ENCODE measurements around the gene TTLL1. TPM values are rescaled to one million over a fixed set of nuclear protein-coding genes. Genes with fewer than 3 reads are reported as not detected.
A peak's percentile ranks its signal among the peaks of the same experiment; 100 is the strongest.
"Not testable (repeated sequence)": the region's sequence is repeated elsewhere in the genome, so short reads cannot be mapped to it uniquely, and the experiment has no call there.

Gene TTLL1
- total RNA-seq, 1 experiment from 2014 or later = 9.6 TPM

DNA sequence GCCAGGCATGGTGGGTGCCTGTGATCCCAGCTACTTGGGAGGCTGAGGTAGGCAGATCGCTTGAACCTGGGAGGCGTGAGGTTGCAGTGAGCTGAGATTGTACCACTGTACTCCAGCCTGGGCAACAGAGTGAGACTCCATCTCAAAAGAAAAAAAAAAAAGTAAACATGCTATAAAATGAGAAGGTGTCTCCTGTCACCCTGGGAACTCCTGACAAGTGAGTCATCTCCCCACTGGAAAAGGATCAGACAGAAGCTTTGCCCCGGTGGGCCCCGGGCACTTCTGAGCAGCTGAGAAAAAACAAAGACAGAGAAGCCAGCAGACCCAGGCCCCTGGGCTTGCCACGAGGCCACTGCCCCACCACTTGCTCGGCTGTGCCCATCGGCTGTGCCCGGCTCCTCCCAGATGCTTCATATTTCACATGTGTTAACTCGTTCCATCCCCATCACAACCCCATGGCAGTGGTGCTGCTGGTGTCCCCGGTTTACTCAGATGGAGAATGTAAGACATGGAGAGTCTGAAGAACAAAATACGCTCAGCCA lies 22.3 kb downstream of the TTLL1 start:
- peak; percentile 87 for DNase-seq (ENCODE audit: low read depth)

DNA sequence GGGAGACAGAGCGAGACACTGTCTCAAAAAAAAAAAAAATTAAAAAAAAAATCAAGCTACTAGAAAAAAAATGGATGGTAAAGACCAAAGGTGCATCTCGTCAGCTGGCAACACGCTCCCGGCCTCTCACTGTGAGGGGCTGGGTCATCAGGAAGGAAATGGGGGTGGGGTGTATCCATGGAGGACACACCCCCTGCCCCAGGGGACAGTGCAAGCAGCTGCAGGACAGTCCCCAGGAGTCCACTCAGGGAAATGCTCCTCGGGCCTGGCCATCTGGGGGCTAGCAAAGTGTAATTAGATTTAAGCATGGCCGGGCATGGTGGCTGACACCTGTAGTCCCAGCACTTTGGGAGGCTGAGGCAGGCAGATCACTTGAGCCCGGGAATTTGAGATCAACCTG lies 23.1 kb downstream of the TTLL1 start:
- DNase-seq (ENCODE audit: low read depth) = no peak

DNA sequence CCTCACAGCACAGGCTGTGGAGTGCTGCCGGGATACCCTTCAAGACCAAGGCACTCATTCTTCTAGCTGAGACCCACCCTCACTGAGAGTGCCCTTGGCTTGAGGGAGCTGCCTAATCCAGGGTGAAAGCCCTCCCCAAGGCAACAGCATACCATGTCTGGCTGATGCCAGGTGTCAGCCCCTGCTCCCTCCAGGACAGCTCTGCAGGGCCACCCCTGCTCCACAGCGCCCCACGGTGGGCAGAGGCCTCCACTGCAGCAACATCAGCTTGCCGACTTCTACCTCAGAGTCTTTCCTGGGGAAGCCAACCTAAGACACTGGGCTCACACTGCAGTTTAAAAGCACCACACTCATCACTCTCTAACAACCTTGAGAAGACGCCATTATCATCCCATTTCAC lies 29.0 kb downstream of the TTLL1 start:
- DNase-seq (ENCODE audit: low read depth) = peak; percentile 51

DNA sequence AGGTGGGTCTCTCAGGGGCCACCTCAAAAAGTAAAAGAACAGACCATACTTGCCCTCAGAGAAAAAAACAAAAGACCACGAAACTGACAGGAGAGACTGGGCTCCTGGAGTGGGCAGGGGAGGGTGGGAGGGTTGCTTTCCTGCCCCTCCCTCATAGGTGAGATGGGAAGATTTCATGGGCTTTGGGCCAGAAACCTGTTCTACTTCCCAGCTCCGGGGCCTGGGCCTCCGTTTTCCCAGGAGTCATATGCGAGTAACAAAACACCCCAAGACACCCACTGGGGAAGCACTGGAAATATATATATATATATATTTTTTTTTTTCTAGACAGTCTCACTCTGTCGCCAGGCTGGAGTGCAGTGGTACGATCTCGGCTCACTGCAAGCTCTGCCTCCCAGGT lies 31.6 kb downstream of the TTLL1 start:
- no peak for DNase-seq (ENCODE audit: low read depth)

DNA sequence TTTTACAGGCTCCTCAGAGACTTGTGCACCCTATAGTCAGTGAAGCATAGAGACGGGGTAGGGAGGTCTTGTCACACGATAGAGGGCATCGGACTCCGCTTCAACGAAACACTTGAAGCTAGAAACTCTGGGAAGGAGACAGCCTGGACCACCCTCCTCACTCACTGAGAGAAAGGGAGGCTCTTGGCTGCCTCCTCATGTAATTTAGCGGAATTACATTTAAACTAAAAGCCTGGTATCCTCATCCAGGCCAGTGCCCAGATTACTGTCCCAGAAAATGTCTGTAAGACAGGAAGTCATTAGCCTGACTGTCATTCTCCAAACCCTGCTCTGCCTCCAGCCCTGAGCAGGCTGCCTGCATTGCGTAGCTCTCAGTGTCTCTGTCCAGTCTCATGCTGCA lies 36.0 kb downstream of the TTLL1 start:
- DNase-seq (ENCODE audit: low read depth) = no peak

DNA sequence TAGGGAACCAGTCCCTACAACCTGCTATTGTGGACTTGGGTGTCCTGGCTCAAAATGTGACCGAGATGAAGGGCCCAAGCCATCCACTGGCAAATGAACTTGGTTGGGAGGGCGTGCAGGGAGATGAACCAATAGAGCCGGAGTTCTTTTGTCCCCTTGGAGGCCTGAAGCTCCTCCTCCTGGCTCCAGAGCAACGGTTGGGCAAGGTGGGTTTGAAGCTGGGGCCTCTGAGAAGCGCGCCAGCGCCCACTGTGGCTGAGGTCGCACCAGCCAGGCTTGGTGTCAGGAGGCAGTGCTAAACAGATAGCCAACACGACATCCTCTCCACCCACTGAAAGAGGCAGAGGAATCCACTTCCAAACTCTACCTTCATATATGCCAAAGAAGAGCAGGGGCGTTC lies 38.2 kb downstream of the TTLL1 start:
- DNase-seq (ENCODE audit: low read depth) = no peak

DNA sequence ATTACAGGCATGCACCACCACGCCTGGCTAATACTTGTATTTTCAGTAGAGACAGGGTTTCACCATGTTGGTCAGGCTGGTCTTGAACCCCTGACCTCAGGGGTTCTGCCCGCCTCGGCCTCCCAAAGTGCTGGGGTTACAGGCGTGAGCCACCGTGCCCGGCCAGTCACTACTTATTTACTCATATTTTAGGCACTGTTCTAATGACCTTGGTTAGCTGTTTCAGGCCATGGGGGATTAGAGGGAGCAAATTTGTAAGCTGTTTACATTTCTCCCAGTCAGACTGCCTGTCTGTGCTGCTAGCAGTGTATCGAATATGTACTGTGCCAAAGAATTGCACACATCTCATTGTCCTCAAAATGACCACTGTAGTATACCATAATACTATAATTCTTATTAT lies 41.6 kb downstream of the TTLL1 start:
- no peak for DNase-seq (ENCODE audit: low read depth)

DNA sequence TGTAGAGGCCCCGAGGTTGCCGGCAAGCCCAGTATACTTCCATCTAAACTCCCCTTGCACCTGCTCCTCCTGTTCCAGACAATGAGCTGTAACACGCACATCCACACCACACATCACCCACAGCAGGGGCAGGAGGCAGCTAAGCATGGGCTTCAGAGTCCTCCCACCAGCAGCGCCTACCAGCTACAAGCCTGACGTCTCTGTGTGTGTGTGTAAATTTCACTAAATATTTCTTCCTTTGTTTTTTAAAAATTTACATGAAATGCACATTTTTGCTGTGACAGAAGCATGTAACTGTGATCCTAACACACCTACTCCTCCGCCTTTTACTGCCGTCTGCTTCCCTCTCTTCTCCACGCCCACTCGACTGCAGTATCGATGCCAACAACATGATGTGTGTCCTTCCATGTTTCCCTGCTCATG lies 44.9 kb downstream of the TTLL1 start:
- no peak for DNase-seq (ENCODE audit: low read depth)

DNA sequence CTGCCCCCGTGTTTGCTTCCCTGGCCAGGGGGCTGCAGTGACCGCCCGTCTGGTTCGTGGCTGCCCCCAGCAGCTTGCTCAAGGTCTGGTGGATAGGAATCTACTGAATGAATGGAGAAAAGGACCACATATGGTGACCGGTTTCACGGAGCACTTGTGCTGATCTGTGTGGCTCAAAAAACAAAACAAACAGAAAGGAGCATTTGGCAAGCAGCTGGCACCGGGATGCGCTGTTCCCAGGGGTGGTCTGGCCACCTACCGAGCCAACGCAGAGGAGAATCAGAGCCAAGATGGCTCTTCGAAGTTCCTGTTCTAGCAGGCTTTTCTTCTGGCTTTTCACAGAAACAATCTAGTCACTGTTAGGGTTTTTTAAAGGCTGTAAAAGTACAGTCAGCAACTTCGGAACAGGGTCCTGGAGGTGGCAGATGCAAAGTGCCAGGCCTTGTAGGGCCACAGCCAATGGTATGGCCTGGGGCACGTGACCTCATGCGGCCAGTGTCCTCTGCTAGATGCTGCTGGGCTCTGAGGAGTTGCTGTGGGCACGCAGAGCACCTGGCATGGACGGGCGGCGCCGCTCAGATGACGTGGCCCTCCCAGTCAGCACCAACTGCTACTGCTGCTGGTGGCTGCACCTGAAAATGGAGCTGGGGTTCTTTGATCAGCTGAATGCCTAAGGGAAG lies 47.0 kb downstream of the TTLL1 start:
- peak; percentile 77 for DNase-seq (ENCODE audit: low read depth)

DNA sequence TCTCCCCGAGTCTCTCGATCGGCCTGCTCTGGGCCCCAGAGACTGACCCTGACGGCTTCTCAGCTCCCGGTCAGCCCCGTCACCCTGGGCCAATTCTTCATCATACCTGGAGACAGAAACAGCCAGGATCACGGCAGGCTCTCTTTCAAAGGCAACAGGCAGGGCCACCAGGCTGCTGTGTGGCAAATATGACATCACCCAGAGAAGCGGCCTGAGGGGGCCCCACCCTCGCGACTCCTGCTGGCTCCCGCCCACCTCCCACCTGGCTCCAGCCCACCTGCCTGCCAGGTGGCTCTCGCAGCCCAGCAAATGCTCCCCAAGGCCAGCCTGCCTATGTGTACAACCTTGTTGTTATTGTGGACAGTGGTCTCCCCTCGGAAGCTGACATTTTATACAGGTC lies 49.4 kb downstream of the TTLL1 start:
- no peak for DNase-seq (ENCODE audit: low read depth)

DNA sequence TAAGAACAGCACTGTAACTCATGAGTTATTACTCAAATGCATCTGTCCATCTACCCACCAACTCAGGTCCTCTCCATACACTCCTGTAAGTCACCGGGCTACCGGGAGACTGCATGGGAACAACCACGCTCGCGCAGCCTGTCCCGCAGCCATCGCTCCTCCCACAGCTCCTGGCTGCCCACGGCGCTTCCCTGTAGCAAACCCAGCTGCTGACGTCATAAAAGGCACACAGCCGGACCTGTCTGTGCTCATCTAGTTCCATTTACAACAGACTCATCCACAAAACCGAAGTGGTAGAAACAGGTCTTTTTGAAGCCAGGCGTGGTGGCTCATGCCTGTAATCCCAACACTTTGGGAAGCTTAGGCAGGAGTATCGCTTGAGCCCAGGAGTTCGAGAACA lies 50.9 kb downstream of the TTLL1 start:
- no peak for DNase-seq (ENCODE audit: low read depth)

DNA sequence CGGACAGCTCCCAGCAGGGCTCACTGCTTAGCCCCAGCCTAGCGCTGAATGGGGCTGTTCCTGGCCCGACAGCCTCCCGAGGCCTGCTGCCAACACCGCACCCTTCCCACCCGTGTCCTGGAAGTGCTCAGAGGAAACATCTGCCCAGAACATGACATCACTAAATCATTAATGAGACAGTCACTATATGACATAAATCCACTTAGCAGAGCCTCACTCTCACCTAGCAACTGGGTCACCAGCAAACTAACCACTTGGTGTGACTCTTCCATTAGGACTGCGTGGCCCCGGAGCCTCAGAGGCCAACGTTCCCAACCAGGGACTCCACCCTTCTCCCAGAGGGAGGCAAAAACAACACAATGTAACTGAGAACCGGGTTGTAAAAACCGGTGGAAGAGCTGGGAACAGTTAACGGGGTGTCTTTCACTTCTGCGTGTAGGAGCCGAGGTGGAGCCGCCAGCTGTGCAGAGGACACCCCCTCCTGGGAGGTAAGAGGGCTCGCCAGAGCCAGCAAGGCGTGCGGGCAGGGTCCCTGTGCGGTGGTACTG lies 52.8 kb downstream of the TTLL1 start:
- peak; percentile 82 for DNase-seq (ENCODE audit: low read depth)

DNA sequence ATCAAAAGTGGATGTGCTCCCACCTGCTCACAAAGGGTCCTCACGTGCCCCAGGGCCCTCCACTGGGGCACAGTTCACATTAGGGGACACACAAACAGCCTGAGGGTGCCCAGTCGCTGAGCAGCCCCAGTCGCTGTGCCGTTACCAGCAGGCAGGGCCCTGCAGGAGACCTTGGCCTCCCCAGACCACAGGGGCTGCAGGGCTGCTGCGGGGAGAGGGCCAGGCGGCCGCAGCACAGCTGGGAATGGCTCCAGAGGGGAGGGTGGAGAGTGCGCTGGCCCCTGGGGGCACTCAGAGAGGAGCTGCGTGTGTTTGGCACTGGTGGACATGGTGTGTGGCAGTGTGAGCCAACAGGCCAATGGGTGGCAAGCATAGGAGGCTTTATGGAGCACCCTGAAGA lies 53.9 kb downstream of the TTLL1 start:
- DNase-seq (ENCODE audit: low read depth) = no peak

DNA sequence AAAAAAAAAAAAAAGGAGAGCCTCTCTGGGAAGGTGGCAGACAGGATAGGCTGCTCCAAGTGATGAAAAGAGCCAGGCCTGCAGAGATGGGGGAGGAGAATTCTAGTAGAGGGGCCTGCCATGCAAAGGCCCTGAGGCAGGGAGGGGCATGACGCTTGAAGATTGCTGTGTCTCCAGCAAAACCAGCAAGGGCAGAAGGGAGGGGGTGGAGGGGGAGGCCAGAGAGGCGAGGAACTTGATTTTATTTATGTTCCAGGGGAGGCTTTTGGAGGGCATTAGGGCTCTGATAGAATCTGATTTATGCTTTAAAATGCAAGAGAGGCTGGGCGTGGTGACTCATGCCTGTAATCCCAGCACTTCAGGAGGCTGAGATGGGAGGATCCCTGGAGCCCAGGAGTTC lies 57.6 kb downstream of the TTLL1 start:
- DNase-seq (ENCODE audit: low read depth) = peak; percentile 12

DNA sequence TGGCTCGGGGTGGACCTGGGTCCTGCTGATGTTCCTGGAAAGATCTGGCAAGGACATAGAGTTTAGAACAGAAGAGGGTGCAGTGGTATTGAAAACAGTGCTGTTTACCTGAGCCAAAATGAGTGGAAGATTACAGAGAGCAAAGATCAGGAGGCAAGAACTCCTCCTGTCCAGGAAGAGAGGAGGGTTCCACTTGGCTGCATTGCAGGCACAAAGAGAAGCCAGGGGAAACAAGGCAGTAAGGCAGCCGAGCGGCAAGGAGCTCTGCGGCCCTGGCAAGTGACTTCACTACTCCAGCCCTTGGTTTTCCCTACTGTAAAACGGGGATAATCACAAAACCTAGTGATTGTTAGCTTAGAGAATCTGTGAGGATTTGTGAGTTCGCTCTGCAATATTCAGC lies 70.6 kb downstream of the TTLL1 start:
- DNase-seq (ENCODE audit: low read depth) = no peak

DNA sequence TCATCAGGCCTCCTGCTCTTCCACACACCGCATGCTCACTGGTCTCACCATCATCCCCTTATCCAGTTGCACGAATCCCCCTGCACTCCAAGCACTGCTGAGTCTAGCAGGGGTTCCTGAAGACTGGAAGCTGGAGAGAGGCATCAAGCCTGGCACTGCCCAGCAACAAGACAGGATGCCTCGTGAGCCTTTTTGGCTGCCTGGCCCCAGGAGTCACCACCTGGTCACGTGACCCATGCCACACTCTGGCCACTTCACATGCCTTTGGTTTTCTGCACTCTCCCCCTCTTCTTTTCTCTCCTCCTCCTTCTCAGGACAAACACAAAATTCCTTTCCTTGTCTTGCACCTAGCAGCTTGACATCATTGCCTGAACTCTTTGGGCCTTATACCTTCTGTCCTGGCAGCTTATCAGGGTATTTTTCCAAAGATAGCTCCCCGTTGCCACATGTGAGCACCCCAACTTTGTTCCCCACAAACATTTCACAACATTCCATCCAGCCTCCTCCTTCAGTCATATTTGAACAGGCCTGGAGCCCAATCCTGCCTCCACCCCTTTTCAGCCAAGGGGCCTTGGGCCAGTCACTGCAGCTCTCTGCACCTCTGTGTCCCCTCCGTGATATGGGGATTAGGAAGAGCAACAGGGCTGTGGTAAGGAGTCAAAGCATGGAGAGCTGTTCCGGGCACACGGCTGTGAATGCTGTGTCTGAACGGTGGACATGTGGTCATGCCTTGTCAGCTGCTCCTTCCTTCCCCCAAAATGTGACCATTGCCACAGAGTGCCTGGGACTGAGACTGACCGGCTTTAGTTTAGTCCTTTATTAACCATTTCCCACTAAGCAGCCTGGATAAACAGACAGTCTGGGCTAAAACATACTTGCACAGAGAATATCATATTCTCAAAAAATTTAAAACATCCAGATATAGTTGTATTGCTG lies 71.4 kb downstream of the TTLL1 start:
- DNase-seq (ENCODE audit: low read depth) = no peak

DNA sequence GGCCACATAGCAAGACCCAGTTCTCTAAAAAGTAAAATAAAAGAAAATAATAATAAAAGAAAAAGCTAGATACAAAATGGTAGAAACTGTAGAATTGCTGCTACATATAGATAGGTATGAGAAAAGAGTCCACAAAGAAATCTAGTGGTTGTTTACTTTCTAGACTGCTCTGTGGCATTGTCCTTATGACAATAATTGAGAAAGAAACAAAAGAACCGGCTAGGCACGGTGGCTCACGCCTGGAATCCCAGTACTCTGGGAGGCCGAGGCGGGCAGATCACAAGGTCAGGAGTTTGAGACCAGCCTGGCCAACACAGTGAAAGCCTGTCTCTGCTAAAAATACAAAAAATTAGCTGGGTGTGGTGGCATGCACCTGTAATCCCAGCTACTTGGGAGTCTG lies 73.0 kb downstream of the TTLL1 start:
- DNase-seq (ENCODE audit: low read depth) = not testable (repeated sequence)

DNA sequence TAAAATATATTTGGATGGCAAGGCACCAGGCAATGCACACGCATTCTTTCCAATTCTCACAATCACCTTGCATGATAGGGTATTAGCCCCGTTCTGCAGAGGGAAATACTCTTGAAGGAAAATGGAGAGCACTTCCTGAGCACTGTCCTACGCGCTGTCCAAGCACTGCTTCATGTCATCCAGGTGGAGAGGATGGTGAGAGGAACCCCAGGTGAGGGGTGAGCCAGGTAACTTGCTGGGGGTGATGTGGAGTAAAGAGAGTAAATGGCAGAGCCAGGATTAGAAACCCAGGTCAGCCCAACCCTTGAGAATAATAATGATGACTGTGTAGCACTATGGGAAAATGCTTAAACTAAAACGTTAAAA lies 73.5 kb downstream of the TTLL1 start:
- DNase-seq (ENCODE audit: low read depth) = no peak

DNA sequence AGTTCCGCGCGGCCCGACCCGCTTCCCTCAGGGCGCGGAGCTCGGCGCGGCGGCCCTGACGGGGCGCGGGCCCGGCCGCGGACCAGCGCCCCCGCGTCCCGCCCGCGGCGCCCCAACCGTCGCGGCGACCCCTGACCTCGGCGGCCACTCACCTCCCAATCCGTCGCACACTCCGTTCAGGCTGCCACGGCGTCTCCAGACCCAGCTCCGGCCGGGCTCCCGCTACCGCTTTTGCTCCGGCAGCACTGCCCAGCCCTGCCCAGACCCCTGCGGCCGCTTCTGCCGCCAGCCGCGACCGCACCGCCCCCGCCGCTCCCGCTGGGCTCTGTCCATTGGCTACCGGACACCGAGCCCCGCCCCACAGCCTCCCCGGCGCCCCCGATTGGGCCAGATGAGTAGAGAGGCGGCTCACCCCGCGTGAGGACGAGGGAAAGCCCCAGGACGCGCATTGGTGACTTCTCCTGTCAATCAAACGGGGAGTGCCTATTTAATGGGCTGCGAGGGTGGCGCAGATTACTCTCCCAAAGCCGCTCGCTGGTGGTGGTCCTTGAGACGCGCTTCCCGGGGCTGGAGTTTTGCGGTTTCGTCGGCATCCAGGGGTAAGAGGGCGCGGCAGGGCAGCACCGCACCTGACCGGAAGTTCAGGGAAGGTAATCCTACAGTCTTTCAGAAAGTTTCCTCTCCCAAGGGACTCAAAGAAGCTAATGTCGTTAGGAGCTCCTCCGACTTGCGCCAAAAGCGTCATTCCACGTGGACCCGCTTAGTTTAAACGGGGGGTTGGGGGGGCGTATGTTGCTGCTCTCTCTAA lies 74.1 kb downstream of the TTLL1 start, which contains the start of gene PACSIN2:
Gene PACSIN2, minus strand, starts transcription at position 281 of the 808 bp plus-strand sequence. CDS start 103,069 bp downstream, outside the sequence.
- peak; percentile 98 for DNase-seq (ENCODE audit: low read depth)

DNA sequence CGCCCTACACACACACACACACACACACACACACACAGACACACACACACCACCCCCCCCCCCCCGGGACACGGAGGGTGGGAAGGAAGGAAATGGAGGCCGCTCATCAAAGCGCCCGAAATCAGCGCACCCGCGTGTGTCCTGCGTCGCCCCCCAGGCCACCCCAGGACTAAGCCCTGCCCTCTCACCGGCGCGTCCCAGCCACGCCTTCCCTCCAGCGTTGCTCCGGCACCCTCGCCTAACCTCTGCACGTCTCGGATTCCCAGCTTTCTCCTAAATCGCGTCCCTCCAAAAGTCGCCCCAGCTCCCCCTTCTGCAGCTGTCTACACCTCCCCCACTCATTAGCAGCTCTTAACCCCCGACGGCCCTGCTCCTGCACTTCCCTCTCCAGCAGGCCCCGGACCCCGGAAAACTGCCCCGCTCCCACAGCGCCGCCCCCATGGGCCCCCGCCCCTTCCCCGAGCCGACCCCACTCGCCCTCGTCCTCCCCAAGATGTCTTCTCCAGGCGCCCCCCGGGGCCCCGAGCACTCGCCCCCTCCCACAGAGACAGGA lies 74.8 kb downstream of the TTLL1 start:
- DNase-seq (ENCODE audit: low read depth) = peak; percentile 62
